GM23338 (cell line): Measurements from ENCODE around the gene ARHGAP4. TPM values are rescaled to one million over a fixed set of nuclear protein-coding genes. Genes with fewer than 3 reads are reported as not detected.

Source experiments
- ATAC-seq: fragments of 200-7000 bp; cut with Tn5 transposase; 3 replicates; pipeline ENCODE4 v1.9.1; 2020
- DNase-seq: peaks from one replicate; pipeline ENCODE4 v3.0.0-alpha.2; 2015; ENCODE audit warnings: low spot score
- H2AFZ ChIP-seq: fragments of 200-600 bp; sonication (generic); 2 replicates; pipeline ENCODE4 v1.8.0; 2016; ENCODE audit warnings: antibody characterized with exemption, mild to moderate bottlenecking, moderate library complexity
- H3F3A ChIP-seq: fragments of 200-600 bp; sonication (generic); replicated peaks from 2 replicates; pipeline ENCODE4 v1.8.0; 2017; ENCODE audit warnings: antibody characterized with exemption, mixed run types, low read depth
- H3K27ac ChIP-seq: fragments of 200-600 bp; sonication (generic); 2 replicates; pipeline ENCODE4 v1.6.1; 2016; ENCODE audit warnings: low read depth
- H3K27me3 ChIP-seq: fragments of 200-600 bp; sonication (generic); 2 replicates; pipeline ENCODE4 v1.8.0; 2016; ENCODE audit warnings: mild to moderate bottlenecking, mixed run types, moderate library complexity; ENCODE audit not compliant: insufficient read depth
- H3K36me3 ChIP-seq: fragments of 200-600 bp; sonication (generic); 2 replicates; pipeline ENCODE4 v1.8.0; 2016; ENCODE audit warnings: mild to moderate bottlenecking; ENCODE audit not compliant: insufficient read depth
- H3K4me1 ChIP-seq: fragments of 200-600 bp; sonication (generic); 2 replicates; pipeline ENCODE4 v1.8.0; 2016; ENCODE audit warnings: mild to moderate bottlenecking, moderate library complexity; ENCODE audit not compliant: insufficient read depth
- H3K4me2 ChIP-seq: fragments of 200-600 bp; sonication (generic); 2 replicates; pipeline ENCODE4 v1.7.1; 2017; ENCODE audit warnings: mixed run types
- H3K4me3 ChIP-seq: fragments of 200-600 bp; sonication (generic); 2 replicates; pipeline ENCODE4 v1.6.1; 2016; ENCODE audit warnings: mixed run types
- H3K79me2 ChIP-seq: fragments of 200-600 bp; sonication (generic); replicated peaks from 2 replicates; pipeline ENCODE4 v1.8.0; 2017; ENCODE audit warnings: mild to moderate bottlenecking; ENCODE audit not compliant: insufficient read depth
- H3K9me2 ChIP-seq: fragments of 200-600 bp; sonication (generic); 2 replicates; pipeline ENCODE4 v1.8.0; 2017; ENCODE audit not compliant: insufficient read depth
- H4K20me1 ChIP-seq: fragments of 200-600 bp; sonication (generic); replicated peaks from 2 replicates; pipeline ENCODE4 v1.8.0; 2017; ENCODE audit warnings: mild to moderate bottlenecking; ENCODE audit not compliant: insufficient read depth
- H3K27ac Mint-ChIP-seq: 2 replicates; pipeline ENCODE4 v1.8.0; 2020; ENCODE audit warnings: inconsistent platforms, mild to moderate bottlenecking, moderate library complexity, mixed read lengths
- H3K27me3 Mint-ChIP-seq: 3 replicates; pipeline ENCODE4 v1.8.0; 2022; ENCODE audit warnings: low read depth, mild to moderate bottlenecking, moderate library complexity, mixed read lengths, inconsistent platforms; ENCODE audit not compliant: insufficient read depth, poor library complexity
- H3K36me3 Mint-ChIP-seq: 3 replicates; pipeline ENCODE4 v1.8.0; 2021; ENCODE audit warnings: low read depth, mild to moderate bottlenecking, inconsistent platforms, moderate library complexity, mixed read lengths
- H3K4me1 Mint-ChIP-seq: 3 replicates; pipeline ENCODE4 v1.8.0; 2020; ENCODE audit warnings: mild to moderate bottlenecking, inconsistent platforms, mixed read lengths
- H3K4me3 Mint-ChIP-seq: 3 replicates; pipeline ENCODE4 v1.8.0; 2021; ENCODE audit warnings: moderate library complexity, mild to moderate bottlenecking, inconsistent platforms, mixed read lengths
- H3K9me3 Mint-ChIP-seq: 3 replicates; pipeline ENCODE4 v1.8.0; 2020; ENCODE audit warnings: moderate library complexity, mild to moderate bottlenecking, inconsistent platforms, mixed read lengths
- EZH2 ChIP-seq: fragments of 200-600 bp; sonication (generic); IDR thresholded peaks from one replicate; pipeline ENCODE4 v1.8.0; 2017; ENCODE audit warnings: antibody characterized with exemption, mild to moderate bottlenecking, low read depth; ENCODE audit not compliant: unreplicated experiment
- EZH2phosphoT487 ChIP-seq: fragments of 200-600 bp; sonication (generic); IDR thresholded peaks from one replicate; pipeline ENCODE4 v1.8.1; 2018; ENCODE audit warnings: antibody characterized with exemption; ENCODE audit not compliant: unreplicated experiment
- NANOG ChIP-seq: IDR thresholded peaks from 2 replicates; pipeline ENCODE4 v1.6.1; 2016; ENCODE audit warnings: antibody characterized with exemption, borderline replicate concordance
- POLR2AphosphoS5 ChIP-seq: IDR thresholded peaks from 2 replicates; pipeline ENCODE4 v1.6.1; 2016; ENCODE audit warnings: antibody characterized with exemption, low read depth
- STAT1 ChIP-seq: IDR thresholded peaks from one replicate; pipeline ENCODE4 v1.6.1; 2016; ENCODE audit warnings: antibody characterized with exemption; ENCODE audit not compliant: unreplicated experiment
- ZNF114 ChIP-seq: fragments of 250-450 bp; sonication (Bioruptor Pico); IDR thresholded peaks from 2 replicates; pipeline ENCODE4 v1.5.0; 2020; ENCODE audit warnings: mild to moderate bottlenecking, moderate library complexity
- ZNF331 ChIP-seq: fragments of 250-450 bp; sonication (Bioruptor Pico); IDR thresholded peaks from 2 replicates; pipeline ENCODE4 v1.5.0; 2020; ENCODE audit warnings: low read depth, mild to moderate bottlenecking, moderate library complexity
- polyA plus RNA-seq: library from polyadenylated mRNA; unstranded; fragments of >200 nt; fragmentation: Nextera tagmentation; extraction: Ambion mirVana; gene quantifications from 2 replicates; pipeline ENCODE4 v1.2.1, GENCODE V29; 2016
- total RNA-seq: library from RNA; depleted of rRNA; stranded (reverse); fragments of >200 nt; shearing (Covaris generic); gene quantifications from 2 replicates; pipeline ENCODE4 v1.2.3, GENCODE V29; 2014
- TF ChIP-seq, protein P1 (sequence below): IDR thresholded peaks from 2 replicates; pipeline ENCODE4 v1.6.1; 2016; ENCODE audit warnings: antibody characterized with exemption
- TF ChIP-seq, protein P2 (sequence below): IDR thresholded peaks from one replicate; pipeline ENCODE4 v1.6.1; 2018; ENCODE audit warnings: antibody characterized with exemption; ENCODE audit not compliant: unreplicated experiment
- TF ChIP-seq, protein P3 (sequence below), 2 experiments: fragments of 200-600 bp in 1 of 2; sonication (generic) in 1 of 2; conservative IDR thresholded peaks; 2 replicates each; pipeline versions ENCODE4 v1.5.1 to v1.6.1; 2016 to 2017; ENCODE audit warnings: antibody characterized with exemption in 2 of 2, low read depth in 2 of 2, mild to moderate bottlenecking in 2 of 2, moderate library complexity in 1 of 2

ARHGAP4 gene
- total and polyA plus RNA-seq, 2 experiments from 2014 or later: 21.5 to 59.5 TPM

DNA sequence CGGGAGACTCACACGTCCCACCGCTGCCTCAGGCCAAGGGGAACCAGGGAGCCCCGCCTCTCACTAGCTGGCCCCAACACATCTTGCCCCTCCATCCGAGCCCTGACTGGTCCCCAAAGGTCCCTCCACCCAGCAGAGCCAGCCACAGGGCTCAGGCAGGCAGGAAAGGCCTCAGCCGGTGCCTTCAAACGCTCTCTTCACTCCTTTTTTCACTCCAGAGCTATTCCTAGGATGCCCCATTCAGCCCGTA lies 1.5 kb upstream of the ARHGAP4 start:
- ATAC-seq: peak; percentile 2; the same call in 2 of the 3 replicates

DNA sequence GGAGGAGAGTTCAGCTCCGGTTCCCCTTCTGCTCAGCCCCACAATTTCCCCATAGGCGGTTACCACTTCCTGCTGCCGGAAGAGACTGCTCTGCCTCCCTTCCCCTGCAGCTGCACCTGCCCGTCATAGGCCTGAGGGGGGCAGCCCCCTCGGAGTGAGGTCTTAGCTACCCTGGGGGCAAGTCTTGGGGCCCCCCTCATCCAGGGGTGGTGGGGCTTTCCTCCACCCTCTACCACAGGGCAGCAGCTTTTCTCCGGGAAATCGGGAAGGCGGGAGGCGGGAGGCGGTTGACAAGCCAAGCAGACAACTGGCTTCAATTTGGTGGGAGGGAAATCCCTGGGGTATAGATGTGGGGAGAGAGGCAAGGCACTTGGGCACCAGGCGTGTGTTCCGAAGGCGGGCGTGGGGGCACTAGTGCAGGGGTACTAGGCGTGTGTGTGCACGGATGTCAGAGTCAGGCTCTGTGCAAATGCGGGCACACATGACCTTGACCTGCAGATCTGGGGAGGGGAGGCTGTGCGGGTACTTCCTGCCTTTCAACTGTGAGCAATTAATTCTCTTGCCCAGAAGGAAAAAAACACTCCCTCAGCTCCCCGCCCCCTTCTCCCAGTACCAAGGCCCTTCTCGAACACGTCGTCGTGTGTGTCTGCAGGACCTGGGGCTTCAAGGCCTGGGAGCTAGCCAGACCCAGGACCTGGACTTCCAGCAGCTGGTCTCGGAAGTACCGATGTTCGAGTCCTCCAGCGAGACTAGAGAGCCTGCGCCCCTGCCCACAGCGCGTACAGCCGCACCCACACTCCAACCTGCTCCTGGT lies 1.0 kb upstream of the ARHGAP4 start:
- Mint-ChIP-seq H3K4me3 (peak overlapping the region; percentile 77), H3K36me3 (peaks cover 17% of the 10 kb centered on the region), H3K27me3 (peaks cover 9% of the 10 kb centered on the region), H3K27ac (peak overlapping the region; percentile 89), H3K4me1 (peaks cover 26% of the 10 kb centered on the region), H3K9me3 (no peaks in the 10 kb centered on the region; the same call in 2 of the 3 replicates)
- Histone ChIP-seq H4K20me1 (no peaks in the 10 kb centered on the region), H3K4me1 (peaks cover 10% of the 10 kb centered on the region; the same call in 1 of the 2 replicates), H3K4me3 (peak overlapping the region; percentile 65), H3K79me2 (no peaks in the 10 kb centered on the region), H3K36me3 (no peaks in the 10 kb centered on the region), H3K4me2 (peak overlapping the region; percentile 83), H3K9me2 (no peaks in the 10 kb centered on the region), H3K27me3 (no peaks in the 10 kb centered on the region), H2AFZ (no peak overlapping the region), H3F3A (0 out of 2 replicates have a peak, but pooled peaks cover 5% of the 10 kb centered on the region), H3K27ac (peak overlapping the region; percentile 90; the same call in 1 of the 2 replicates)
- no peak for TF ChIP-seq EZH2
- TF ChIP-seq, protein P1, sequence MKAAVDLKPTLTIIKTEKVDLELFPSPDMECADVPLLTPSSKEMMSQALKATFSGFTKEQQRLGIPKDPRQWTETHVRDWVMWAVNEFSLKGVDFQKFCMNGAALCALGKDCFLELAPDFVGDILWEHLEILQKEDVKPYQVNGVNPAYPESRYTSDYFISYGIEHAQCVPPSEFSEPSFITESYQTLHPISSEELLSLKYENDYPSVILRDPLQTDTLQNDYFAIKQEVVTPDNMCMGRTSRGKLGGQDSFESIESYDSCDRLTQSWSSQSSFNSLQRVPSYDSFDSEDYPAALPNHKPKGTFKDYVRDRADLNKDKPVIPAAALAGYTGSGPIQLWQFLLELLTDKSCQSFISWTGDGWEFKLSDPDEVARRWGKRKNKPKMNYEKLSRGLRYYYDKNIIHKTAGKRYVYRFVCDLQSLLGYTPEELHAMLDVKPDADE: 0 out of 2 replicates have a peak, but pooled peaks have one; percentile 22
- ATAC-seq: peak; percentile 6
- peak; percentile 55 for DNase-seq

More for the DNA sequence above, 1.5 kb upstream of the ARHGAP4 start:
- H3K27me3 Mint-ChIP-seq: peaks cover 9% of the 10 kb centered on the region
- peak overlapping the region; percentile 90 for H3K27ac ChIP-seq
- H3K27ac Mint-ChIP-seq: peak overlapping the region; percentile 89
- H3F3A ChIP-seq: 0 out of 2 replicates have a peak, but pooled peaks cover 5% of the 10 kb centered on the region
- no peaks in the 10 kb centered on the region for H3K9me2 ChIP-seq
- no peaks in the 10 kb centered on the region for H3K27me3 ChIP-seq
- H3K4me1 ChIP-seq: peaks cover 10% of the 10 kb centered on the region; the same call in 1 of the 2 replicates
- peaks cover 24% of the 10 kb centered on the region for H3K4me1 Mint-ChIP-seq
- no peaks in the 10 kb centered on the region for H3K36me3 ChIP-seq
- TF ChIP-seq EZH2phosphoT487 (no peak), EZH2 (no peak), ZNF114 (CRISPR knock-in tag) (no peak)
- no peaks in the 10 kb centered on the region; the same call in 1 of the 2 replicates for H4K20me1 ChIP-seq
- peak overlapping the region; percentile 65 for H3K4me3 ChIP-seq
- peak overlapping the region; percentile 77 for H3K4me3 Mint-ChIP-seq
- H2AFZ ChIP-seq: no peak overlapping the region
- no peaks in the 10 kb centered on the region; the same call in 2 of the 3 replicates for H3K9me3 Mint-ChIP-seq
- H3K36me3 Mint-ChIP-seq: peaks cover 20% of the 10 kb centered on the region
- H3K79me2 ChIP-seq: no peaks in the 10 kb centered on the region
- no peak for DNase-seq
- H3K4me2 ChIP-seq: peak overlapping the region; percentile 83

DNA sequence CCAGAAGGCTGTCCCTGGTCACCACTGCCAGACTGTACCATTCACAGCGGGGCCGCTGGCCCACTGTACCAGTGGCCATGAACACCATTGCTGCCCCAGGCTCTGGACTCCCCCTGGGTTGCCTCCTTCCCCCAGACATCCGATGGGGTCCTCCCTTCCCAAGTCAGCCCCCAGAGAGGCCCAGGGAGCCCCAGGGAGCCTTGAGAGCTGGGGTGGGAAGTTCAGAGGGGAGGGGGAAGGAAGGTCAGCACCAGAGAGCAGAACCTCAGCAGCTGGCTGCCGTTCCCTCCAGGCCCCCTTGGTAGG lies 441 bp upstream of the ARHGAP4 start:
- Mint-ChIP-seq H3K4me3 (peak overlapping the region; percentile 77), H3K4me1 (peaks cover 26% of the 10 kb centered on the region), H3K27me3 (peaks cover 9% of the 10 kb centered on the region), H3K27ac (no peak overlapping the region), H3K36me3 (peaks cover 12% of the 10 kb centered on the region), H3K9me3 (no peaks in the 10 kb centered on the region; the same call in 2 of the 3 replicates)
- H4K20me1 ChIP-seq: no peaks in the 10 kb centered on the region
- DNase-seq (no peak), ATAC-seq (no peak)
- H3K4me3 ChIP-seq: peak overlapping the region; percentile 65
- peaks cover 10% of the 10 kb centered on the region; the same call in 1 of the 2 replicates for H3K4me1 ChIP-seq
- H3K27me3 ChIP-seq: no peaks in the 10 kb centered on the region
- no peak overlapping the region for H2AFZ ChIP-seq
- no peaks in the 10 kb centered on the region for H3K79me2 ChIP-seq
- H3K27ac ChIP-seq: no peak overlapping the region
- H3F3A ChIP-seq: 0 out of 2 replicates have a peak, but pooled peaks cover 5% of the 10 kb centered on the region
- peak overlapping the region; percentile 83 for H3K4me2 ChIP-seq
- no peaks in the 10 kb centered on the region for H3K9me2 ChIP-seq
- no peaks in the 10 kb centered on the region for H3K36me3 ChIP-seq
- TF ChIP-seq ZNF331 (CRISPR knock-in tag): no peak
- TF ChIP-seq, protein P1: no peak
- TF ChIP-seq EZH2: no peak
- no peak for TF ChIP-seq POLR2AphosphoS5
- no peak for TF ChIP-seq STAT1
- TF ChIP-seq, protein P2, sequence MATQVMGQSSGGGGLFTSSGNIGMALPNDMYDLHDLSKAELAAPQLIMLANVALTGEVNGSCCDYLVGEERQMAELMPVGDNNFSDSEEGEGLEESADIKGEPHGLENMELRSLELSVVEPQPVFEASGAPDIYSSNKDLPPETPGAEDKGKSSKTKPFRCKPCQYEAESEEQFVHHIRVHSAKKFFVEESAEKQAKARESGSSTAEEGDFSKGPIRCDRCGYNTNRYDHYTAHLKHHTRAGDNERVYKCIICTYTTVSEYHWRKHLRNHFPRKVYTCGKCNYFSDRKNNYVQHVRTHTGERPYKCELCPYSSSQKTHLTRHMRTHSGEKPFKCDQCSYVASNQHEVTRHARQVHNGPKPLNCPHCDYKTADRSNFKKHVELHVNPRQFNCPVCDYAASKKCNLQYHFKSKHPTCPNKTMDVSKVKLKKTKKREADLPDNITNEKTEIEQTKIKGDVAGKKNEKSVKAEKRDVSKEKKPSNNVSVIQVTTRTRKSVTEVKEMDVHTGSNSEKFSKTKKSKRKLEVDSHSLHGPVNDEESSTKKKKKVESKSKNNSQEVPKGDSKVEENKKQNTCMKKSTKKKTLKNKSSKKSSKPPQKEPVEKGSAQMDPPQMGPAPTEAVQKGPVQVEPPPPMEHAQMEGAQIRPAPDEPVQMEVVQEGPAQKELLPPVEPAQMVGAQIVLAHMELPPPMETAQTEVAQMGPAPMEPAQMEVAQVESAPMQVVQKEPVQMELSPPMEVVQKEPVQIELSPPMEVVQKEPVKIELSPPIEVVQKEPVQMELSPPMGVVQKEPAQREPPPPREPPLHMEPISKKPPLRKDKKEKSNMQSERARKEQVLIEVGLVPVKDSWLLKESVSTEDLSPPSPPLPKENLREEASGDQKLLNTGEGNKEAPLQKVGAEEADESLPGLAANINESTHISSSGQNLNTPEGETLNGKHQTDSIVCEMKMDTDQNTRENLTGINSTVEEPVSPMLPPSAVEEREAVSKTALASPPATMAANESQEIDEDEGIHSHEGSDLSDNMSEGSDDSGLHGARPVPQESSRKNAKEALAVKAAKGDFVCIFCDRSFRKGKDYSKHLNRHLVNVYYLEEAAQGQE: no peak
- TF ChIP-seq, protein P3, sequence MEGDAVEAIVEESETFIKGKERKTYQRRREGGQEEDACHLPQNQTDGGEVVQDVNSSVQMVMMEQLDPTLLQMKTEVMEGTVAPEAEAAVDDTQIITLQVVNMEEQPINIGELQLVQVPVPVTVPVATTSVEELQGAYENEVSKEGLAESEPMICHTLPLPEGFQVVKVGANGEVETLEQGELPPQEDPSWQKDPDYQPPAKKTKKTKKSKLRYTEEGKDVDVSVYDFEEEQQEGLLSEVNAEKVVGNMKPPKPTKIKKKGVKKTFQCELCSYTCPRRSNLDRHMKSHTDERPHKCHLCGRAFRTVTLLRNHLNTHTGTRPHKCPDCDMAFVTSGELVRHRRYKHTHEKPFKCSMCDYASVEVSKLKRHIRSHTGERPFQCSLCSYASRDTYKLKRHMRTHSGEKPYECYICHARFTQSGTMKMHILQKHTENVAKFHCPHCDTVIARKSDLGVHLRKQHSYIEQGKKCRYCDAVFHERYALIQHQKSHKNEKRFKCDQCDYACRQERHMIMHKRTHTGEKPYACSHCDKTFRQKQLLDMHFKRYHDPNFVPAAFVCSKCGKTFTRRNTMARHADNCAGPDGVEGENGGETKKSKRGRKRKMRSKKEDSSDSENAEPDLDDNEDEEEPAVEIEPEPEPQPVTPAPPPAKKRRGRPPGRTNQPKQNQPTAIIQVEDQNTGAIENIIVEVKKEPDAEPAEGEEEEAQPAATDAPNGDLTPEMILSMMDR (conservative IDR thresholded peaks at IDR 0.05; ENCODE audit: low read depth in 2 of 2): no peak
- TF ChIP-seq NANOG: no peak
